ENCODE data around the gene USP47.

- TF ChIP-seq CTCF (conservative IDR thresholded peaks at IDR 0.05) = no peak
- TF ChIP-seq EZH2 (IDR thresholded peaks at IDR 0.05; ENCODE audit: low read depth) = no peak
Measured at GRCh38 chr11:11961399-11962028, 119.7 kb downstream of the USP47 start.

Data from PC-9 (cell line).